Osteoblast (primary cell): ENCODE data around the gene SV2B. TPM values are rescaled to one million over a fixed set of nuclear protein-coding genes. Genes with fewer than 3 reads are reported as not detected.

Experiments
- DNase-seq: peaks from one replicate; pipeline ENCODE4 v3.0.0; 2011; ENCODE audit warnings: low spot score, mixed read lengths; ENCODE audit not compliant: insufficient read length; ENCODE audit errors: missing footprints
- H2AFZ ChIP-seq: 2 replicates; pipeline ENCODE4 v1.6.0; 2011; ENCODE audit warnings: mild to moderate bottlenecking, low read length
- H3K27ac ChIP-seq: 2 replicates; pipeline ENCODE4 v1.5.1; 2011; ENCODE audit warnings: mild to moderate bottlenecking, low read depth, low read length, moderate library complexity
- H3K27me3 ChIP-seq: 2 replicates; pipeline ENCODE4 v1.6.0; 2012; ENCODE audit warnings: mild to moderate bottlenecking, control low read depth, inconsistent platforms, low read length, moderate library complexity; ENCODE audit not compliant: insufficient read depth
- H3K36me3 ChIP-seq: 2 replicates; pipeline ENCODE4 v1.5.1; 2011; ENCODE audit warnings: mild to moderate bottlenecking, low read length, control low read depth, moderate library complexity; ENCODE audit not compliant: insufficient read depth
- H3K4me1 ChIP-seq: 2 replicates; pipeline ENCODE4 v1.5.1; 2011; ENCODE audit warnings: mild to moderate bottlenecking, low read length, control low read depth, moderate library complexity; ENCODE audit not compliant: insufficient read depth
- H3K4me2 ChIP-seq: 2 replicates; pipeline ENCODE4 v1.6.0; 2011; ENCODE audit warnings: mild to moderate bottlenecking, low read length; ENCODE audit not compliant: insufficient read depth
- H3K4me3 ChIP-seq: fragments of 200-600 bp; sonication (generic); 3 replicates; pipeline ENCODE4 v1.5.1; 2012; ENCODE audit warnings: mild to moderate bottlenecking, low read length, inconsistent platforms; ENCODE audit not compliant: insufficient read depth
- H3K79me2 ChIP-seq: 2 replicates; pipeline ENCODE4 v1.6.0; 2012; ENCODE audit warnings: mild to moderate bottlenecking, low read length, control low read depth, inconsistent platforms; ENCODE audit not compliant: insufficient read depth
- H3K9me3 ChIP-seq: 2 replicates; pipeline ENCODE4 v1.5.1; 2011; ENCODE audit warnings: low read depth, low read length, control low read depth
- H4K20me1 ChIP-seq: 2 replicates; pipeline ENCODE4 v1.6.0; 2012; ENCODE audit warnings: mild to moderate bottlenecking, low read length, control low read depth; ENCODE audit not compliant: insufficient read depth
- total RNA-seq: library from RNA; depleted of rRNA; stranded (reverse); fragments of >200 nt; gene quantifications from 2 replicates; pipeline ENCODE4 v1.2.3, GENCODE V29; 2012
- TF ChIP-seq, protein P1 (sequence below): IDR thresholded peaks from 2 replicates; pipeline ENCODE4 v1.5.1; 2011; ENCODE audit warnings: mild to moderate bottlenecking, low read depth, low read length, moderate library complexity; ENCODE audit errors: extremely low read depth

The SV2B gene
- total RNA-seq, 1 donor: not detected

GRCh38 chr15:91153954-91154353, 53.9 kb downstream of the SV2B start:
- Histone ChIP-seq H3K27me3 (no peaks in the 10 kb centered on the region), H3K4me3 (no peak overlapping the region), H3K79me2 (no peaks in the 10 kb centered on the region), H4K20me1 (no peaks in the 10 kb centered on the region), H3K4me1 (no peaks in the 10 kb centered on the region), H3K9me3 (no peaks in the 10 kb centered on the region), H2AFZ (no peak overlapping the region), H3K27ac (no peak overlapping the region), H3K4me2 (no peak overlapping the region), H3K36me3 (no peaks in the 10 kb centered on the region)
- no peak for DNase-seq
- TF ChIP-seq, protein P1, sequence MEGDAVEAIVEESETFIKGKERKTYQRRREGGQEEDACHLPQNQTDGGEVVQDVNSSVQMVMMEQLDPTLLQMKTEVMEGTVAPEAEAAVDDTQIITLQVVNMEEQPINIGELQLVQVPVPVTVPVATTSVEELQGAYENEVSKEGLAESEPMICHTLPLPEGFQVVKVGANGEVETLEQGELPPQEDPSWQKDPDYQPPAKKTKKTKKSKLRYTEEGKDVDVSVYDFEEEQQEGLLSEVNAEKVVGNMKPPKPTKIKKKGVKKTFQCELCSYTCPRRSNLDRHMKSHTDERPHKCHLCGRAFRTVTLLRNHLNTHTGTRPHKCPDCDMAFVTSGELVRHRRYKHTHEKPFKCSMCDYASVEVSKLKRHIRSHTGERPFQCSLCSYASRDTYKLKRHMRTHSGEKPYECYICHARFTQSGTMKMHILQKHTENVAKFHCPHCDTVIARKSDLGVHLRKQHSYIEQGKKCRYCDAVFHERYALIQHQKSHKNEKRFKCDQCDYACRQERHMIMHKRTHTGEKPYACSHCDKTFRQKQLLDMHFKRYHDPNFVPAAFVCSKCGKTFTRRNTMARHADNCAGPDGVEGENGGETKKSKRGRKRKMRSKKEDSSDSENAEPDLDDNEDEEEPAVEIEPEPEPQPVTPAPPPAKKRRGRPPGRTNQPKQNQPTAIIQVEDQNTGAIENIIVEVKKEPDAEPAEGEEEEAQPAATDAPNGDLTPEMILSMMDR: no peak

GRCh38 chr15:91156175-91156726, 56.2 kb downstream of the SV2B start:
- no peak overlapping the region for H3K27ac ChIP-seq
- no peaks in the 10 kb centered on the region for H3K4me1 ChIP-seq
- no peak for DNase-seq
- H3K4me3 ChIP-seq: no peak overlapping the region
- no peaks in the 10 kb centered on the region for H3K9me3 ChIP-seq
- H3K36me3 ChIP-seq: no peaks in the 10 kb centered on the region
- no peaks in the 10 kb centered on the region for H3K27me3 ChIP-seq
- no peaks in the 10 kb centered on the region for H4K20me1 ChIP-seq
- H3K79me2 ChIP-seq: no peaks in the 10 kb centered on the region
- no peak overlapping the region for H2AFZ ChIP-seq
- H3K4me2 ChIP-seq: no peak overlapping the region
- TF ChIP-seq, protein P1: no peak

- no peaks in the 10 kb centered on the region for H3K4me1 ChIP-seq
- H3K4me3 ChIP-seq: no peak overlapping the region
- H3K9me3 ChIP-seq: no peaks in the 10 kb centered on the region
- TF ChIP-seq, protein P1: no peak
- no peak overlapping the region for H2AFZ ChIP-seq
- no peak overlapping the region for H3K4me2 ChIP-seq
- H3K36me3 ChIP-seq: no peaks in the 10 kb centered on the region
- no peaks in the 10 kb centered on the region for H3K79me2 ChIP-seq
- H3K27me3 ChIP-seq: no peaks in the 10 kb centered on the region
- no peaks in the 10 kb centered on the region for H4K20me1 ChIP-seq
- no peak for DNase-seq
- H3K27ac ChIP-seq: no peak overlapping the region
Observed at GRCh38 chr15:91158415-91159394, 58.6 kb downstream of the SV2B start.

- H3K36me3 ChIP-seq: no peaks in the 10 kb centered on the region
- H3K27me3 ChIP-seq: no peaks in the 10 kb centered on the region
- no peaks in the 10 kb centered on the region for H3K79me2 ChIP-seq
- no peak overlapping the region for H3K4me3 ChIP-seq
- TF ChIP-seq, protein P1: no peak
- no peaks in the 10 kb centered on the region for H3K9me3 ChIP-seq
- H4K20me1 ChIP-seq: no peaks in the 10 kb centered on the region
- DNase-seq: no peak
- no peak overlapping the region for H3K27ac ChIP-seq
- no peak overlapping the region for H2AFZ ChIP-seq
- no peaks in the 10 kb centered on the region for H3K4me1 ChIP-seq
- H3K4me2 ChIP-seq: no peak overlapping the region
Observed at GRCh38 chr15:91165850-91166249, 65.8 kb downstream of the SV2B start.
